ENCODE measurements around the gene AGXT2. TPM values are rescaled to one million over a fixed set of nuclear protein-coding genes. Genes with fewer than 3 reads are reported as not detected.

AGXT2 gene
- total and polyA plus RNA-seq, 2 of the 13 experiments (the other 11 are each of a cell fraction or from before 2014, with no cell fraction given) = 0.04 to 0.13 TPM

GRCh38 chr5:35042781-35043180 lies 5.0 kb downstream of the AGXT2 start (continued):
- no peak for TF ChIP-seq FOXJ3 (CRISPR knock-in tag; IDR thresholded peaks at IDR 0.05; ENCODE audit: borderline replicate concordance)
- no peak for TF ChIP-seq DNMT1 (CRISPR knock-in tag; IDR thresholded peaks at IDR 0.05)
- TF ChIP-seq MTA1 (CRISPR knock-in tag; IDR thresholded peaks at IDR 0.05; ENCODE audit: borderline replicate concordance) = no peak
- TF ChIP-seq, protein P1, sequence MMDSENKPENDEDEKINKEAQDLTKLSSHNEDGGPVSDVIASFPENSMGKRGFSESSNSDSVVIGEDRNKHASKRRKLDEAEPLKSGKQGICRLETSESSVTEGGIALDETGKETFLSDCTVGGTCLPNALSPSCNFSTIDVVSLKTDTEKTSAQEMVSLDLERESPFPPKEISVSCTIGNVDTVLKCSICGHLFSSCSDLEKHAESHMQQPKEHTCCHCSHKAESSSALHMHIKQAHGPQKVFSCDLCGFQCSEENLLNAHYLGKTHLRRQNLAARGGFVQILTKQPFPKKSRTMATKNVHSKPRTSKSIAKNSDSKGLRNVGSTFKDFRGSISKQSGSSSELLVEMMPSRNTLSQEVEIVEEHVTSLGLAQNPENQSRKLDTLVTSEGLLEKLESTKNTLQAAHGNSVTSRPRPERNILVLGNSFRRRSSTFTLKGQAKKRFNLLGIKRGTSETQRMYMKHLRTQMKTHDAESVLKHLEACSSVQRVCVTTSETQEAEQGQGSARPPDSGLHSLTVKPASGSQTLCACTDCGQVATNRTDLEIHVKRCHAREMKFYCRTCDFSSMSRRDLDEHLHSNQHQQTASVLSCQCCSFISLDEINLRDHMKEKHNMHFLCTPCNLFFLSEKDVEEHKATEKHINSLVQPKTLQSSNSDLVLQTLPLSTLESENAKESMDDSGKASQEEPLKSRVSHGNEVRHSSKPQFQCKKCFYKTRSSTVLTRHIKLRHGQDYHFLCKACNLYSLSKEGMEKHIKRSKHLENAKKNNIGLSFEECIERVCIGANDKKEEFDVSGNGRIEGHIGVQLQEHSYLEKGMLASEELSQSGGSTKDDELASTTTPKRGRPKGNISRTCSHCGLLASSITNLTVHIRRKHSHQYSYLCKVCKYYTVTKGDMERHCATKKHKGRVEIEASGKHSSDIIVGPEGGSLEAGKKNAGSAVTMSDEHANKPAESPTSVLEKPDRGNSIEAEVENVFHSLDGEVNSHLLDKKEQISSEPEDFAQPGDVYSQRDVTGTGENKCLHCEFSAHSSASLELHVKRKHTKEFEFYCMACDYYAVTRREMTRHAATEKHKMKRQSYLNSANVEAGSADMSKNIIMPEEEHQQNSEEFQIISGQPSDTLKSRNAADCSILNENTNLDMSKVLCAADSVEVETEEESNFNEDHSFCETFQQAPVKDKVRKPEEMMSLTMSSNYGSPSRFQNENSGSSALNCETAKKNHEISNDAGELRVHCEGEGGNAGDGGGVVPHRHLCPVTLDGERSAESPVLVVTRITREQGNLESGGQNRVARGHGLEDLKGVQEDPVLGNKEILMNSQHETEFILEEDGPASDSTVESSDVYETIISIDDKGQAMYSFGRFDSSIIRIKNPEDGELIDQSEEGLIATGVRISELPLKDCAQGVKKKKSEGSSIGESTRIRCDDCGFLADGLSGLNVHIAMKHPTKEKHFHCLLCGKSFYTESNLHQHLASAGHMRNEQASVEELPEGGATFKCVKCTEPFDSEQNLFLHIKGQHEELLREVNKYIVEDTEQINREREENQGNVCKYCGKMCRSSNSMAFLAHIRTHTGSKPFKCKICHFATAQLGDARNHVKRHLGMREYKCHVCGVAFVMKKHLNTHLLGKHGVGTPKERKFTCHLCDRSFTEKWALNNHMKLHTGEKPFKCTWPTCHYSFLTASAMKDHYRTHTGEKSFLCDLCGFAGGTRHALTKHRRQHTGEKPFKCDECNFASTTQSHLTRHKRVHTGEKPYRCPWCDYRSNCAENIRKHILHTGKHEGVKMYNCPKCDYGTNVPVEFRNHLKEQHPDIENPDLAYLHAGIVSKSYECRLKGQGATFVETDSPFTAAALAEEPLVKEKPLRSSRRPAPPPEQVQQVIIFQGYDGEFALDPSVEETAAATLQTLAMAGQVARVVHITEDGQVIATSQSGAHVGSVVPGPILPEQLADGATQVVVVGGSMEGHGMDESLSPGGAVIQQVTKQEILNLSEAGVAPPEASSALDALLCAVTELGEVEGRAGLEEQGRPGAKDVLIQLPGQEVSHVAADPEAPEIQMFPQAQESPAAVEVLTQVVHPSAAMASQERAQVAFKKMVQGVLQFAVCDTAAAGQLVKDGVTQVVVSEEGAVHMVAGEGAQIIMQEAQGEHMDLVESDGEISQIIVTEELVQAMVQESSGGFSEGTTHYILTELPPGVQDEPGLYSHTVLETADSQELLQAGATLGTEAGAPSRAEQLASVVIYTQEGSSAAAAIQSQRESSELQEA (CRISPR knock-in tag; IDR thresholded peaks at IDR 0.05; ENCODE audit: not compliant biosample characterization) = no peak
- no peak for TF ChIP-seq SAP130 (CRISPR knock-in tag; IDR thresholded peaks at IDR 0.05; ENCODE audit: low read depth)
- TF ChIP-seq ZNF224 (CRISPR knock-in tag; IDR thresholded peaks at IDR 0.05) = no peak
- no peak for TF ChIP-seq BCL6 (CRISPR knock-in tag; IDR thresholded peaks at IDR 0.05)
- TF ChIP-seq PCBP2 (optimal IDR thresholded peaks at IDR 0.05; ENCODE audit: low read depth, low read length, poor library complexity, severe bottlenecking) = no peak
- TF ChIP-seq ATF4 (CRISPR knock-in tag; IDR thresholded peaks at IDR 0.05) = no peak
- no peak for TF ChIP-seq MED8 (CRISPR knock-in tag; IDR thresholded peaks at IDR 0.05; ENCODE audit: insufficient replicate concordance)
